CD4-positive, alpha-beta T cell treated with Interleukin-12 subunit alpha and Interleukin-12 subunit beta, for 1 hour (primary cell): ENCODE data around the gene ANTKMT.
"Not testable (repeated sequence)": the region's sequence is repeated elsewhere in the genome, so short reads cannot be mapped to it uniquely, and the experiment has no call there.

Experiments used
- DNase-seq: peaks from one replicate; pipeline ENCODE4 v3.0.0-alpha.2; 2020

Gene ANTKMT

GRCh38 chr16:728890-729744 lies 8.2 kb downstream of the ANTKMT start:
- no peak for DNase-seq

DNA sequence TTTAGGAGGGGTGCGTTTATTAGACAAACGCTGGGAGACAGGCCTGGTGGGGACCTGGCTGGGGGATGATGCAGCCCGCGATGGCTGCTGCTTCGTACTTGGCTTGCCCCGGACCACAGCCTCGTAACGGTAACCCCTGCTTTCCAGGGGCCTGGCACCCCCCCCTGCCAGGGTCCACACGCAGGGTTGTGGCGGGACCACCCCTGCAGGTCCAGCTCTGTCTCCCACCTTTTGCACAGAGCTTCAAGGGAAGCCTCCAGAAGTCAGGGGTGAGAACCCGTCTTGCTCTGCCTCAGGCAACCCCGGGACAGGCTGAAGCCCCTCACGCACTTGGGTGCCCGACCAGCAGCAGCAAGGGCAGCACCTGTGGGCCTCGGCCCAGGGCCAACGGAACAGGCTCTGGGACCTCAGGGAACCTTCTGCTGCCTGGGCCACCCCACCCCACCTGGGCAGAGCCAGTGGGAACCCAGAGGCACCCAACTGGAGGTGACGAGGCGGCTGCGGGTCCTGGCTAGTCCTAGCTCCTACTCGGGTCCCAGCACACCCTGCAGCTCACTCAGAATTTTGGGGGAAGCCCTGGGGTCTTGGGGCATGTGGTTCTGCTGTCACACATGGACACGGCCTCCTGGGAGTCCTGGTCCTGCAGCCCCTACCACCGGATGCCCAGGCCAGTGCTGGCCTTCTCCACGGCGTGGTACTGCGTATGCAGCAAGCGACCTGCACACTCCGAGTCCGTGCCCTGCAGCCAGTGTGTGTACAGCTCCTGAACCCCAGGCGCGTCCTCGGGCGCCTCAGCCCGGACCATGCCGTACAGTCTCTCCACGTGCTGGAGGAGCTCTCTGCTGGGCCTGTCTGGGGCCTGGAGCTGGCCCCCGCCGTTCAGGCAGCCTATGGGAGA lies 9.1 kb downstream of the ANTKMT start:
- no peak for DNase-seq

- no peak for DNase-seq
Observed at GRCh38 chr16:730666-731509, 9.9 kb downstream of the ANTKMT start.

GRCh38 chr16:732332-732731 lies 11.4 kb downstream of the ANTKMT start:
- DNase-seq: no peak

- DNase-seq: no peak
Observed at GRCh38 chr16:732936-733335, 12.0 kb downstream of the ANTKMT start.

- no peak for DNase-seq
Observed at GRCh38 chr16:733382-734207, 12.6 kb downstream of the ANTKMT start.

DNA sequence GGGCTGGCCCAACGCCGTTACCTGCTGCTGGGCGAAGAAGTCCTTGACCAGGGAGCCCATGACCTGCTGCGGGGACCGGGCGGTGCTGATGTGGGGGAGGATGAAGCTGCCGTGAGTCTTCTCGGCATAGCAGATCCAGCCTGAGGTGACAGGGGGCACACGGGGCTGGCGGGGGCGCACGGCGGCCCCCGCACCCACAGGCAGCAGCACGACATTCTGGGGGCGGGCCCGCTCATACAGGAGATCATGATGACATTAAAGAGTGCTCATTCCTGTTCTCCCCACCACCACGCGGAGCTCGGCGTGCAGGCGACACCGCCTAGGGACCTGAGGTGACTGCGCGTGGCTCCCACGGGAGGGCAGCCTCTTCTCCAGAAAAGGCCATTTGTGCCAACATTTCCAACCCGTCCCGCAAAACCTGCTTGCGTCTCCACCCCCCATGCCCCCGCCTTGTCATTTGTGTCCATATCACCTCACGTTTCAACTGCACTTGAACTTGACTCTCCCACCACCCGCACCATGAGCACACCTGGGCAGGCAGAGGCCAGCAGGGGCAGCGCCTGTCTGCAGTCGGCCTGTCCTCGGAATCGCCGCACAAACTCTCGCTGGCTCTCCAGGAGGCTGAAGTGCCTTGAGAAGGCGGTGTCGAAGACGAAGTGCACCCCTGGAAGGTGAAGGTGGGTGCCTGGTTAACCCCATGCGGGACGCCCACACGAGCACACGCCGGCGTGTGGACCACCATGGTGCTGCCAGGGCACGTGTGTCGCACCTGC lies 13.4 kb downstream of the ANTKMT start:
- no peak for DNase-seq

GRCh38 chr16:734981-735881 lies 14.3 kb downstream of the ANTKMT start:
- DNase-seq: no peak

DNA sequence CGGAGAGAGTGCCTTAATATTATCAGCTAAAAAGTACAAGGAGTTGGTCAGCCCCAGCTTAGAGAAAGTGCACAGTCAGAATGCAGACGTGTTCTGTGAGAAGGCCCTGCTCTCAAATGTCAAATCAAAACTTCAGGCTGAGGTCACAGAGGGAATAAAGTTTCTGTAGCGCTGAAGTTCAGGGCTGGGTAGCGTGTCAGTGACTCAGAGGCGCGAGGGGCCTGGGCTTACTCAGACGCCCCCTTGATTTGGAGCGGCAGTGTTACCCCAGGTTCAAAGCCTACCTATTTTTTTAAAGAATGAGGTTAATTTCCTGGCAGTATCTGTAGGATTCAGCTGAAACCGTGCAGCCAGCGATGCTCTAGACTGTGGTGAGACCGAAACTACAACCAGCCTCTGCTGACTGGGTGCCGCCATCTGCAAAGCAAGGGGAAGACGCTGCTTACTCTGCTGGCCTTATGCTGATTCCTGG lies 15.1 kb downstream of the ANTKMT start:
- DNase-seq: no peak

GRCh38 chr16:736936-737481 lies 16.1 kb downstream of the ANTKMT start:
- DNase-seq: no peak

DNA sequence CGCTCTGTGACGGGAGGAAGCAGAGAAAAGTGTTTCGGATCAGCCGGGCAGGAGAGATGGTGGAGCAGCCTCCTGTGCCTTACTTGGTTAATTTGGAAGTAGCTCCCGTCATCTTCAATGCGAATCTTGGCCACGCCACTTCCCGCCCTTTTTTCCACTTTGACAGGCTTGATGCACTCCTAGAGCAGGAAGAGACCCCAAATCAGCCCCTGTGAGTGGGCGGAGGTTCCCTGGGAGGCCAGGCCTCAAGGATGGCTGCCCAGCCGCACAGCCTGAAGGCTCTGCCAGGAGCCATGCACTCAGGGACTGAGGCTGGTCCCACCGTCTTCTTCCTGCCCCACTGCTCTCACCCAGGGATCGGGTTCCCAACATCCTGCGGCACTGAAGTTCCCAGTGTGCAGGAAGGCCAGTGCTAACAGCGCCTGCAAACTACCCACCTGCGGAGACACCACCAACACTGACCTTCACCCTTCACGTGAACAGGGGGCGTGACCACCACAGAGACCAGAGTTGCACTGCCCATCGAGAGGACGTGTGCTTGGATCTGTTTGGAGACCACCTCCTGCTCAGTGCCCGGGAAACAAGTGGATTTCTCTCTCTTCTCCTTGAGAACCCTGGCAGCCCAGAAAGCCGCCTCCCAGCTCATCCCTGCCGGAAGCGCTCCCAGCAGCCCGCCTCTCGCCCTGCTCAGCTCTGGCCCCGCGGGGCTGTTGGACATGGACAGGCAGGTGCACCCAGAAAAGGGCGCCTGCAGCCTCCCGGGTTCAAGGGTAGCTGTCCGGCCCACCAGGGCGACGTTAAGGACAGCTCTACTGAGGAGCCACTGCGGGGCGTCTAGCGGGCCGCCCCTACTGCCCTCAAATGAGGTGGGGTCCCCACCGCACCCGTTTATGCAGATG lies 18.9 kb downstream of the ANTKMT start:
- DNase-seq: no peak

- no peak for DNase-seq
Observed at GRCh38 chr16:740459-740763, 19.5 kb downstream of the ANTKMT start.

DNA sequence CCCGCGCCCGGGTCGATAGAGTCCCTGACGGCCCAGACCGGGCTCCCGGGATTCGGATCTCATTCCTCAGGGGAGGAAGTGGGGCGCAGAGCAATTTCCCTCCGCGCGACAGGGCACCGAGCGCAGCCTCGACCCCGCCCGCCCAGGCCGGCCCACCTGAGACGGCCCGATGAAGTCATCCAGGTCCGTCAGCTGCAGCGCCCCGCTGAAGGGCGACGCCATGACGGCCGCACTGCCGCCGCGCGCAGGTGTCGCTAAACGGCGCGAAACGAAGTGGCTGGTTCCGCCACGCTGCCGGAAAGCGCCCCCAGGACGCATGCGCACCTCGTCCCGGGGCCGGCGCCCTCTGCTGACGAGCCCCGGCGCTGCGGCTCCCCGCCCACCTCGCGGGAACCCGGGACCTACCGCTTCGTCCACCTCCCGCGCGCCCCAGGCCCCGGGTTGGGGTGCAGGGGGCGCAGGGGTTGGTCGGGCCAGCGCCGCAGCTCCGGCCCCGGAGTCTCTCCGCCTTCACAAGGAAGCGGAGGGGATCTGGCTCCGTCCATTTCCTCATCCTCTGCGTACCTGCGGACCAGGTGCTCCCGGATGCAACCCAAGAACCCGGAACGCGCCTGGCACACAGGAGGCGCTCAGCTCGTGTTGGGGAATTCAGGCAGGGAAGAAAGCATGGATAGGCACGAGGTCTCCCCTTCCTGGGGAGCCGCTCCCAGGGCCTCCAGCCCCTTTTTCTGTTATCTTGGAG lies 20.0 kb downstream of the ANTKMT start, which contains the start of gene CIAO3:
Gene CIAO3 (minus strand): TSS at position 234 of the 742 bp plus-strand sequence. CDS start 12 bp downstream, at position 222.
- DNase-seq: peak; percentile 93

- no peak for DNase-seq
Observed at GRCh38 chr16:741986-742629, 21.2 kb downstream of the ANTKMT start.

GRCh38 chr16:742894-743293 lies 21.9 kb downstream of the ANTKMT start:
- not testable (repeated sequence) for DNase-seq

- no peak for DNase-seq
Observed at GRCh38 chr16:743794-744500, 23.0 kb downstream of the ANTKMT start.

DNA sequence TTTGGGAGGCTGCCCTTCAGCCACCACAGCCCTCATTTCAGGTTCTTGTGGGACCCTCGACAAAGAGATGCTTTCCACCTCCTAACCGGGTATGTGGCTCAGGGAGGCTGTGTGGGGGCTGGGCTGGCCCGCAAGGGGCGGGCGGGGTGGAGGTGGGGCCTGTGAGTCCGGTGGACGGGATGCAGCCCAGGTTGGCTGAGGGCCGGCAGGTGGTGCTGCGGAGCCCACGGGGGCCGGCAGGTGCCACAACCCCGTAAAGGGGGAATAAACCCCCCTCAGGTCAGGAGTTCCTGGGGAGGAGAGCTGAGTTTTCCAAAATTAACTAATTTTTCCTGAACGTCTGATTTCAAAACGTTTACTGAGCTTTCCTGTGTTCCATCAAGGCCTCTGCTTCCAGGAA lies 24.8 kb downstream of the ANTKMT start:
- no peak for DNase-seq
